Hindlimb muscle (tissue), 1 donor: ENCODE results near the gene RBX1. TPM values are rescaled to one million over a fixed set of nuclear protein-coding genes. Genes with fewer than 3 reads are reported as not detected.
"Not testable (repeated sequence)": the region's sequence is repeated elsewhere in the genome, so short reads cannot be mapped to it uniquely, and the experiment has no call there.

Source experiments
- DNase-seq: peaks from one replicate; pipeline ENCODE4 v3.0.0-alpha.2; 2013
- polyA plus RNA-seq: library from polyadenylated mRNA; unstranded; fragments of 120-200 nt; gene quantifications from one replicate; pipeline ENCODE4 v1.2.1, GENCODE V29; 2013; ENCODE audit not compliant: insufficient read length

RBX1 gene
- polyA plus RNA-seq, 1 donor = 59.5 TPM

- DNase-seq = no peak
Measured at GRCh38 chr22:40973144-40973543, 22.0 kb downstream of the RBX1 start.

GRCh38 chr22:40975366-40975765, 24.2 kb downstream of the RBX1 start:
- DNase-seq = no peak

GRCh38 chr22:40976866-40977700, 25.9 kb downstream of the RBX1 start:
- no peak for DNase-seq

- no peak for DNase-seq
Measured at GRCh38 chr22:40979198-40979597, 28.0 kb downstream of the RBX1 start.

GRCh38 chr22:40979871-40980270, 28.7 kb downstream of the RBX1 start:
- no peak for DNase-seq

- DNase-seq = no peak
Measured at GRCh38 chr22:40982482-40983385, 31.6 kb downstream of the RBX1 start.

DNA sequence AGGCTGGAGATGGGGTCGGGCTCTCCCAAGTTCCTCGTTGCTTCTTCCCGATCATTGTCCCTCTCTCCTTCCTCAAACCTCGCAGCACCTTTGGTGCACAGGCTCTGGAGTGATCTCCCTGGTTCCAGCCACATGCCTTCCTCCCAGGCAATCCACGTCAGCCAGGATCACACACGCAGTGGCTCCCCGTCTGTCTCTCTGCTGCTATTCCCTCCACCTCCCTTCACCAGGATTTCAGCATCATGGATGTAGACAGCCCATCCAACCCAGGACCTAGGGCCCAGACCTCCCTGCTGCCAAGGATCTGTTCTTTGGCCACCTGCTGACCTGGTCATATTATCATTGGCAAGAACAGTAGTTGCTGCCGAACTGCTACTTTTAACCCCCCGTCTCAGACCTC, 40.1 kb downstream of the RBX1 start:
- DNase-seq = no peak

DNA sequence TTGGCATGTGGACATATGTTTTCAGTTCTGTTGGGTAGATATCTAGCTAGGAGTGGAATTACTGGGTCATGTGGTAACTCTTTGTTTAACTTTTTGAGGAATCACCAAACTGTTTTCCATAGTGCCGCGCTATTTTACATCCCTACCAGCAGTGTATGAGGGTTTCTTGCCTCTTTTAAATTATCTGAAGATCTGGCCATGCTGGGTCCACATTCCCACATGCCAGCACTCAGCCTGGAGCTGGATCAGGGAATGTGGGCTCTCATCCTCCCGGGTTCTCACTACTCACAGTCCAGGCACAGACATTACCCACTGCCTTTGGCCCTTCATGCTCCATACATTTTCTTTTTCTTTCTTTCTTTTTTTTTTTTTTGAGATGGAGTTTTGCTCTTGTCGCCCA, 44.6 kb downstream of the RBX1 start:
- no peak for DNase-seq

- no peak for DNase-seq
Measured at GRCh38 chr22:40997520-40997919, 46.3 kb downstream of the RBX1 start.

GRCh38 chr22:41000040-41000565, 48.9 kb downstream of the RBX1 start:
- DNase-seq = no peak

DNA sequence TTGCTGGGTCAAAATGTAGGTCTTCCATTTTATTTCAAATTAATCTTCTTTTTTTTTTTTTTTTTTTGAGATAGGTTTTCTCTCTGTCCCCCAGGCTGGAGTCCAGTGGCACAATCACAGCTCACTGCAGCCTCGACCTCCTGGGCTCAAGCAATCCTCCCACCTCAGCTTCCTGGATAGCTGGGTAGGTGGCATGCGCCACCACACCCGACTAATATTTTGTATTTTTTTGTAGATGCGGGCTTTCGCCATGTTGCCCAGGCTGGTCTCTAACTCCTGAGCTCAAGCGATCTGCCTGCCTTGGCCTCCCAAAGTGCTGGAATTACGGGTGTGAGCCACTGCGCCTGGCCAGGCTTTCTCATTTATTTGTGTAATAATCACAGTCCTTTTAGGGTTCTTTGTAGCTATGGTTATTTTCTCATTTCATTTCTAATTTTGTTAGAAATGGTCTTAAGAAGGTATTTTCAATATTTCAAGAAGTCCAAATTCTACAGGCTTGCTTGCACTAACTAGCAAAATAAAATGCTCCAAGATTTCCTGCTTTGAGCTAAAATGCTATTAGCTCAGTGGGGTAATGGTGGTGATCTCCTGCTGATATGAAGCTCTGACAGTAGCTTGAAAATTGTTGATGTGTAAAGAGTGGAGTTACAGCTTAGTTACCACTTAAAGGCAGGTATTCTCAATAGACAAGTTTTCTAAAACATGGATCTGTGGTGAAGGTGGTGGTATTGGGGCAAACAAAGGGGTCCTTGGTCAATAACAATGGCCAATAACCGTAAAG, 50.0 kb downstream of the RBX1 start:
- no peak for DNase-seq

DNA sequence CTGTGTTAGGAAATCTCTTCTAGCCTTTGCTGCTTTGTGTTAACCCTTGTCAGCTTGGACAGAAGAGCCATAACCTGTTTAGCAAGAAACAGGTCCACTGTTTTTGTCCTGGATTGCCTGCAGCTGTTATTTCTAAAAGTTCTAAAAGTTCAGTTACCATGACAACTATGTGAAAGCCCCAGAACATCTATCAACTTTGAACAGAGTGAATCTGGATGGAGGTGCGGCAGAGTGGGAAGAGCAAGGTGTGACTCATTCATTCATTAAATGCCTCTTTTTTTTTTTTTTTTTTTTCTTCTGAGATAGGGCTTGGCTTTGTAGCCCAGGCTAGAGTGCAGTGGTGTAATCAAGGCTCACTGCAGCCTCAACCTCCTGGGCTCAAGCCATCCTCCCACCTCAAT, 50.5 kb downstream of the RBX1 start:
- DNase-seq = no peak

- DNase-seq = not testable (repeated sequence)
Measured at GRCh38 chr22:41002386-41002785, 51.2 kb downstream of the RBX1 start.

- DNase-seq = no peak
Measured at GRCh38 chr22:41003066-41003465, 51.9 kb downstream of the RBX1 start.

- no peak for DNase-seq
Measured at GRCh38 chr22:41003976-41004375, 52.8 kb downstream of the RBX1 start.

- no peak for DNase-seq
Measured at GRCh38 chr22:41009222-41009948, 58.2 kb downstream of the RBX1 start.

DNA sequence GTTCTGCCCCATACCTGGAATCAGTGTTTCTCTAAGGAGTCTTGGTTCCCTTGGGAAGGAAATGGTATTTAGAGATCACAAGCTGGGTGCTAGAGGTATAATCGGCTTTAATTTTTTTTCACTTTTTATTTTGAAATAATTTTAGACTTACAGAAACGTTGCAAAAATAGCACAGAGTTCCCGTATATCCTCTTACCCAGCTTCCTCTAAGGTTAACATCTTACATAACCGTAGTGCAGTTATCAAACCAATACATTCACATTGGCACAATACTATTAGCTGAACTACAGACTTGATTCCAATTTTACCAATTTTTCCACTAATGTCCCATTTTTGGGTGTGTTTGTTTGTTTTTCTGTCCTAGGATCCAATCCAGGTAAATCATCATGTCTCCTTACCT, 63.8 kb downstream of the RBX1 start:
- DNase-seq = no peak

GRCh38 chr22:41021061-41021612, 70.0 kb downstream of the RBX1 start:
- DNase-seq = peak; percentile 25

- DNase-seq = peak; percentile 75
Measured at GRCh38 chr22:41021613-41022454, 70.7 kb downstream of the RBX1 start.

DNA sequence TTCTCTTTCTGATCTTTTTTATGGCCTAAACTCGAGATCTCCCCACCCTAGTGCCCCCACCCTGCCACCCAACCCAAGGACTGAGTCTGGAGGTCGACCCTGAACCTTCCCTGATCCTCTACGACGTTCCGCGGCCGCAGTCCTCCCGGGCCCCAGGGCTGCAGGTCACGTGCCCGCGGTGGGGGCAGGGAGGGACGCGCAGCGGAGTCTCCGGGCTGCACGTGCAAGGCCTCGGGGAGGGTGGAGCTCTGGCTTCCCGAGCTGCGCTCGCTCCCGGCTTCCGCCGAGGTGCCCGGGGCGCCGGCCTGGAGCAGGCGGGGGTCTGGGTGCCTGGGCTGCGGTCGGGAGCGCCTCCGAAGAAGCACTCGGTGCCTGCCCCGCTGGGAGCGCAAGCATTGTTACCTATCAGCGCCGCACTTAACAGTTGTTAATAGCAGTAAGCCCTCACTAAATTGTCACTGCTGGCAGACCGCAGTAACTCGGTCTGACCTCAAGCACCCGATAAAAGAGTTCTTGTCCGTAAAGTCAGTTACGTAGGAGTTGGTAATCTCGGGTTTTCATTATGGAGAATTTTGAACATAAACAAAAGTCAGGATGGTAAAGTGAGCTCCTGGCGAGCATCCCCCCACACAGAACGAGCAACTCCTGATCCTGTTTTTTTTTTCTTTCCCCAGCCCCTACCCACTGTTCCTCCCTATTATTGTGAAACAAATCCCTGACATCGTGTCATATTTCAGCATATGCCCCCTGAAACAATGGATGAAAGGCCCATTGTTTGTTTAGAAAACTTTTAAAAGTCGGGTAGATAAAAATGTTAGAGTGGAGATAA, 71.5 kb downstream of the RBX1 start:
- peak; percentile 92 for DNase-seq
